ENCODE data around the gene PPDPF.

The PPDPF gene

GRCh38 chr20:63549019-63549418 lies 28.5 kb downstream of the PPDPF start:
- no peak for TF ChIP-seq FOXP2 (optimal IDR thresholded peaks at IDR 0.05; ENCODE audit: borderline replicate concordance, extremely low read depth, extremely low read length, insufficient read depth)
- no peak for TF ChIP-seq SIN3A (IDR thresholded peaks at IDR 0.05; ENCODE audit: borderline replicate concordance, insufficient read depth, low read length)
- TF ChIP-seq REST (IDR thresholded peaks at IDR 0.05; ENCODE audit: insufficient read depth in 1 of 2, low read depth in 2 of 2, low read length in 2 of 2): no peak
- no peak for TF ChIP-seq POLR2AphosphoS5 (IDR thresholded peaks at IDR 0.05; ENCODE audit: low read depth, low read length)
- no peak for TF ChIP-seq TAF1 (IDR thresholded peaks at IDR 0.05; ENCODE audit: borderline replicate concordance, insufficient read depth, low read length)

GRCh38 chr20:63549679-63550282 lies 29.2 kb downstream of the PPDPF start:
- TF ChIP-seq TAF1 (IDR thresholded peaks at IDR 0.05; ENCODE audit: borderline replicate concordance, insufficient read depth, low read length) (no peak), FOXP2 (optimal IDR thresholded peaks at IDR 0.05; ENCODE audit: borderline replicate concordance, extremely low read depth, extremely low read length, insufficient read depth) (no peak), POLR2AphosphoS5 (IDR thresholded peaks at IDR 0.05; ENCODE audit: low read depth, low read length) (no peak), SIN3A (IDR thresholded peaks at IDR 0.05; ENCODE audit: borderline replicate concordance, insufficient read depth, low read length) (no peak), REST (IDR thresholded peaks at IDR 0.05; ENCODE audit: insufficient read depth in 1 of 2, low read depth in 2 of 2, low read length in 2 of 2) (no peak)

GRCh38 chr20:63551068-63551467 lies 30.5 kb downstream of the PPDPF start:
- TF ChIP-seq FOXP2 (optimal IDR thresholded peaks at IDR 0.05; ENCODE audit: borderline replicate concordance, extremely low read depth, extremely low read length, insufficient read depth): no peak
- TF ChIP-seq POLR2AphosphoS5 (IDR thresholded peaks at IDR 0.05; ENCODE audit: low read depth, low read length): no peak
- TF ChIP-seq REST (IDR thresholded peaks at IDR 0.05; ENCODE audit: insufficient read depth in 1 of 2, low read depth in 2 of 2, low read length in 2 of 2): no peak
- TF ChIP-seq SIN3A (IDR thresholded peaks at IDR 0.05; ENCODE audit: borderline replicate concordance, insufficient read depth, low read length): no peak
- TF ChIP-seq TAF1 (IDR thresholded peaks at IDR 0.05; ENCODE audit: borderline replicate concordance, insufficient read depth, low read length): no peak

- TF ChIP-seq TAF1 (IDR thresholded peaks at IDR 0.05; ENCODE audit: borderline replicate concordance, insufficient read depth, low read length) (no peak), SIN3A (IDR thresholded peaks at IDR 0.05; ENCODE audit: borderline replicate concordance, insufficient read depth, low read length) (no peak), REST (IDR thresholded peaks at IDR 0.05; ENCODE audit: insufficient read depth in 1 of 2, low read depth in 2 of 2, low read length in 2 of 2) (no peak)
Measured at GRCh38 chr20:63552481-63553249, 32.1 kb downstream of the PPDPF start.
